ENCODE data around the gene HOXD11.

GRCh38 chr2:176139661-176140512 is 32.8 kb downstream of the HOXD11 start:
- TF ChIP-seq CTCF (IDR thresholded peaks at IDR 0.05) = no peak
- no peak for TF ChIP-seq POLR2A (IDR thresholded peaks at IDR 0.05)
- TF ChIP-seq POLR2AphosphoS5 (IDR thresholded peaks at IDR 0.05) = peak in 1 of 3 donors; percentile 9

Data from breast epithelium (tissue), 3 donors.